HG03064 (cell line): ENCODE data around the gene RHBDL3.
"Not testable (repeated sequence)": the region's sequence is repeated elsewhere in the genome, so short reads cannot be mapped to it uniquely, and the experiment has no call there.

ENCODE experiments used
- ATAC-seq: cut with Tn5 transposase; IDR thresholded peaks from one replicate; pipeline ENCODE4 v1.9.1; 2021; ENCODE audit warnings: low read depth; ENCODE audit not compliant: unreplicated experiment

Gene RHBDL3

DNA sequence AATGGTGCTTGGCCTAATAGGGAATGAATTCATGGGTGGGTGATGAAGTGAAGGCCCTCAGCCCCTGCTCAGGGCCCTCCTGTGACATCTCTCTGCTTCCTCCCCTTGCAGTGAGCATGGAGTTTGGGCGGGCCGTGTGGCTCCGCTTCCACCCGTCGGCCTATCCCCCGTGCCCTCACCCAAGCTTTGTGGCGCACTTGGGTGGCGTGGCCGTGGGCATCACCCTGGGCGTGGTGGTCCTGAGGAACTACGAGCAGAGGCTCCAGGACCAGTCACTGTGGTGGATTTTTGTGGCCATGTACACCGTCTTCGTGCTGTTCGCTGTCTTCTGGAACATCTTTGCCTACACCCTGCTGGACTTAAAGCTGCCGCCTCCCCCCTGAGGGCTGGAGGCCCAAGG is 55.2 kb downstream of the RHBDL3 start:
- no peak for ATAC-seq

DNA sequence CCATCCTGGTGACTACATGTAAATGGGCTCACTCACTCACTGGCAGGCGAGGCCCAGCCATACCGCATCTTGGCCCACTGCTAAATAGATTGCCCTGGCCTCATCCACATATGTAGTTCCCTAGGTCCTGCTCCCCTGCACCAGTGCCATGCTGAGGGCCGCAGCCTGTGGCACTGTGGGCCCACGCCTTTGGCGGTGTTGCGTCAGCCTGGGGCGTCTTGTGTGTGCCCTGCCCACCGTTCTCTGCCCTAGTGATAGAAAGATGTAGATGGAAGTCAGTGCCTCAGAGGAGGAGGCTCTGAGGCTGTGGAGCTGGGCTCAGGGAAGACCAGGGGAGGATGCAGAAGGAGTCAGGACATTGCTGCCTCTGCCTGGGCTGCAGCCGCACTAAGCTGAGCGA is 57.4 kb downstream of the RHBDL3 start:
- ATAC-seq = no peak

DNA sequence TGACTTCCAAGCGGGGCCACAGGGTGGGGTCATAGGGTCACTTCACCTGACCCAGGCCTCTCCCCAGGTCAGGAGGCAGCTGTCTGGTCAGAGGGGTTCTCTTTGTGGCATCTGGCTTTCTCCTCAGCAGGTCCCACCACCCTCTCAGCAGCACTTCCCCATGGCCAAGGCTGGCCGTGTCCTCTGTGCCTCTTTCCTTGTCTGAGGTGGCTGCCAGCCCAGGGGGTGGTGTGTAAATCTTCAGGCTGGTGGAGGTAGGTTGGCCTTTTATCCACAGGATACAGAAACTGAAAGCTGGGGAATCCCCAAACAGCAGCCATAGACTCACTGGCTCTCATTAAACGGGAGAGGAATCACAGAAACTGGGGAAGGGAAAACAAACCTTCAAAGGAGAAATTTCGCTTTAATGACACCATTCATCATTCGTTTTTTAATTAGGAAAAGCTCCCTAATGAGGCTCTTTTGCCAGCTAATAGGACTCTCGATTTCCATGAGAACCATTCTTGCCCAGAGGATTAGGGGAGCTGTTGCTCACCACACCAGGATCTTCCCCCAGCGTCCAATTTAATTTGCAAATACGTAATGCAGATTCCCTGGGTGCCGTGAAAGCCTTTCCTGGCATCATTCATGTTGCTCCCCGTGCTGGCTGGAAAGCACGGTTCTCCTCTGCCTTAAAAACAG is 58.3 kb downstream of the RHBDL3 start:
- ATAC-seq = no peak

DNA sequence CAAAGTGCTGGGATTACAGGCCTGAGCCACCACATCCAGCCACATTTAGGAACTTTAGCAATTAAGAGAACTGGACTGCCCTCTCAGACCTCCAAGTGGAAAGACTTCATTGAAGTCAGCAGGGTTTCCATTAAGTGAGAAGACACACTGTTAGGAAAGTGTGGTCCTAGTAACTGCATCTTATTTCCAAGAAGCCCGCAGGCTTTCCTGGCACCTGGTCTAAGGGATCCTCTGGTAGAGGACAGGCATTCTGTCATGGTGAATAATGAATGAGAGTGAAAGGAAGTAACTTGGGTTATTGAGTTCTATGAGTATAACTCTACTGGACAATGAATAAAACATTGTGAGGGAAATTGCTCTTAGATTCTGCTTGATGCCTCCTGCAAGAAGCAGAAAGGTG is 62.3 kb downstream of the RHBDL3 start:
- ATAC-seq = no peak

DNA sequence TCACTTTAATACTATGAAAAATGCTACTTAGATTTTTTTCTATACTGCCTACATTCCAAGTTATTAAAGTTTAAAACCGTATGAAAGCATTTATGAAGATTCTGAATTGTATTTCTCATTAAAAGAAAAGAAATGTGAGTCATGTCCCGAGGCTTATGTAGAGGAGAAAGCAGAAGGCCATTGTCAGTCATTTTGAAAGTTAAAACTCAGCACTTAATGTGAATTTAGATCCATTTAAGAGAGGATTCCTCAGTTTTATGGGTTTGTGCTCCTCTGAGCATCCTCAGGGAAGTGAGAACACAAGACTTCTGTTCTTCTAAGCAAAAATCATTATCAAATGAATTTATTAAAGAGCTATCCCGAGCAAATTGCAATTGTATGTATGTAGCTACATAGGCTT is 64.5 kb downstream of the RHBDL3 start:
- no peak for ATAC-seq

DNA sequence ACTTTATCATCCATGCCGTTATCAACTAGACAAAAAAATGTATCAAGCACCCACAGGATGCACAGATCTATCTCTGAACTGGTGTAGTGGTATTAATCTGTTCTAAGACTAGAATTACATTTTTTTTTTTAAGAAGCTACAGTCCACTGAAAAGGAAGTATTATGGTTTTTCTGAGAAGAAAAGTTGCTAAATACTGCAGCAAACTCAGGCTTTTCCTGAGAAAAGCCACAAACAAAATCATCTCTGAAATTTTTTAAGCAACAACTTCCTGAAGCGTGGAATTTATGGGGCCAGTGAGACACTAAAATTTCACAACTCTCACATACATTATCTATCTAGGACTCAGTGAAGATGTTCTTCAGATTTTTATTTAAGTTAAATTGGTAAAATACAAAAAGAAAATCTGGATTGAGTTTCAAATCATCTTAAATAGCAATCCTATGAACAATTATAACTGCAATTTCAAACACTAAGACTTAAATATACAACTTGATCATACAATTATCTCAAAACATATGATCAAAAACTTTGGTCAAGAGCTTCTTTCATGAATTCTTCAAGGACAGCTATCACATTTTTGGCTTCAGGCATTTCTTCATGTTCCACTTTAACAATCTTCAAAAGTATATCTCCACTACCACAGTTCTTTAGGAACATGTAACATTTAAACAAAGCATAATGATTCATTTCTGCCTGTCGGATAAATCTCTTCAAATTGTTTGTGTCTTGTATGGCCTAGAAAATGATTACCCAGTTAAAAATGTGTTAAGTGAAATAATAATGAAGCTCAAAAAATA is 65.8 kb downstream of the RHBDL3 start:
- no peak for ATAC-seq

DNA sequence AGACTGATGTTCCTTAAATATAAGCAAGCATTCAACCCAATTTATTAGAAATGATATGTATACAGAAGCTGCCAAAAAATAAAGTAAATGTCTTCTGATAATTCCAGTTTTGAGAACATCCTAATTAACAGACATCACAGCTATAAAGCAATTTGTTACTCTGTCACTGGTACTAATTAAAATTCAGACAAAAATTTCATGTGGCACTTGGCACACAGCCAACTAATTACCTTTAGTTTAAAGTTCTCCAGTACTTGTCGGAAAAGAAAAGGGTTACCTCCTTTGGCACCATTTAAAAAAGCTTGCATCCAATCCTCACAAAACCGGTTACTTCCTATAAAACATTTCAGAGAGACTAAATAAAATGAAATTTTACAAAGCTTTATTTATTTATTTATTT is 67.6 kb downstream of the RHBDL3 start:
- ATAC-seq = no peak

DNA sequence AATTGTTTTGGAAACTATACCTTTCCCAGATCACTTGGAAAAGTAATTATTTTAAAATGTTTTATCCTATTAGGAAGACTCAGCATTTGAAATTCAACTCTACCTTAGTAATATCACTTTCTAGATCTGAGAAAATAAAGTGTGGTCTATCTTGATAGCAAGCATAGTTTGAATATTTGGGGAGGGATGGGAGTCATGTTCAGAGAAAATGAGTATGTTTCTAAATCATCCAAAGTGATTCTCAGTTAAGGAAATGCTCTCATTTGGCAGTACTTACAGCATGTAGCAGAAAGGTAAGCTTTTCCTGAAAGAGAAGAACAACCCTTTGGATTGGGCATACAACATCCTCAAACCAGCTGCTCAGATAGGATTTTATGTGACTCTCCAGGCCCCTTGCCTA is 69.4 kb downstream of the RHBDL3 start:
- ATAC-seq = no peak

DNA sequence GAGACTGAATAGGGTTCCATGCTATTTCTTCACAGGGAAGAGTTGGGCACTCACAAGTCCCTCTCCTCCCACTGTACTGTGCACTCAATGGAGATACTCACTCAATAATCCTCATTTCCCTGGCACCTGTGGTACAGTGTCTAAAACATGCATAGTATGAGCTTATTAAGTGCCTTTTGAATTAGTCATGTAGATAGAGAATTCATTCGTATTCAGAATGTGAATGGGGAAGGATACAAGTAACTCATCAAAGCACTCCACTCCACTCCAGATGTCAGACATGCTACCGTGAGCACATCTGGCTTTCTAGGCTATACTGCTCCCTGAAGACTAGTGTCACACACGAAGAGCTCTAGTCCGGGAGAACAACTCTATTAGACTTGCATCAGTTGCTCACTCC is 70.1 kb downstream of the RHBDL3 start:
- no peak for ATAC-seq

DNA sequence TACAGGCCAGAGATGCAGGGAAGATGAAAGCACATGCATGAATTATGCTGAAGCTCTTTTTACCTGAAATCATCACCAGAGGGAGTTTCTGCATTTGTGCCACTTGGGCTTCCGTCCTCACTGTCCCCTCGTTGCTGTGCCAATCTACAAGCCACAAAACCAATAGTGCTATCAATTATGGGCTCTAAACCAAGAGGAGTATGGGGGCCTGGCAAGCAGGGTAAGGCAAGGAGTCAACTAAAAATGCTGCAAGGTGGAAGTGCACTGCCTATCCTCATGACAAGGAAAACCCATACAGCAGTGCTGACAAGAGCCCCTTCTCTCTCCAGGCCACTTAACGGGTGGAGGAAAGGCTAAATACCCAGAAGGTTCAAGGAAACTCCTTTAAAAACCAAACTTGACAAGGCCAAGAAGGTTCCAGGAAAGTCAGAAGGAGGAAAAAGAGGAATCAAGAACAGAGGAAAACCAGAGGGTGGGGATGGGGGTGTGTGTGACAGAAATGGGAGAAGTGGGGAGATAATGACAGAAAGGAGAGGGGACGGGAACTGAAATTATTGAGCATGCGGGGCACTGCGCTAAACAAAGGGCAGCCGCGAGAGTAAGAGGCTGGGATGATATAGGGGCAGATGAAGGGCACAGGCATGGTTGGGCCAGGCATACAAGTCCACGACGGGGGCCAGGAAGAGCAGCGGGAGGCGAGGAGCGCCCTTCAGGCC is 75.7 kb downstream of the RHBDL3 start:
- ATAC-seq = peak; percentile 13

DNA sequence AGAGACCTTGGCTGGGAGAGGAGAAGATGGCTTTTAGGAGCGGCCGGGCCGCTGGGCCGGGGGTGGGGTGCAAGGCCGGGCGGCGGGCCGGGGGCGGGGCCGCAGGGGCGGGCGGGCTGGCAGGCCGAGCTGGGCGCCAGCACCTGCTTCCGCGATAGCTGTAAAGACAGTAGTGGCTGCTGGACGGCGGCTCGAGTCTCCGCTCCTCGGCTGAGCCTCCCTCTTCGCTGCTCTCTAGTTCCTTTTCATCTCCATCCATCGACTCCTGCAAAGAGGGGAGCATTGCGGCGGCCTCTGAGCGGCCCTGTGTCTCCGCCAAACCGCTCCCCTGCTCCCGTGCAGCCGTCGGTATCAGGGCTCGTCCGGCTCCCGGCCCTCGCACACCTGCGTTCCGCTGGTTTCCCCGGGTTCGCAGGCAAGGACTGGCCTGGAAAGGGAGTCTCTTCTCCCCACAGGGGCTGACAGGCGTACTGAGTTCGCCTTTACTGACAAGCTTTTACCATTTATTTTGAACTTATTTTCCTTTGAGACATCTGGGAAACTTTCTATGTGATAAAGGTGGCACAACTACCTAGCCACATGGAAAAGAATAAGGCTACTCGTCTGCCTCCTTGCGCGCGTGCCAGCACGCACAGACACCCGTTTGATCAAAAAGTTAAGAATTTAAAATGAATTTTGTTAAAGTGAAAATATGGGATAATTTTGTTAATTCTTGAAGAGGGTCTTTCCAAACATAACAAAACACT is 76.4 kb downstream of the RHBDL3 start, which contains the start of gene C17orf75:
Gene C17orf75 (minus strand): TSS at position 317 of the 746 bp plus-strand sequence. CDS start 34 bp downstream, at position 283.
- peak; percentile 69 for ATAC-seq

DNA sequence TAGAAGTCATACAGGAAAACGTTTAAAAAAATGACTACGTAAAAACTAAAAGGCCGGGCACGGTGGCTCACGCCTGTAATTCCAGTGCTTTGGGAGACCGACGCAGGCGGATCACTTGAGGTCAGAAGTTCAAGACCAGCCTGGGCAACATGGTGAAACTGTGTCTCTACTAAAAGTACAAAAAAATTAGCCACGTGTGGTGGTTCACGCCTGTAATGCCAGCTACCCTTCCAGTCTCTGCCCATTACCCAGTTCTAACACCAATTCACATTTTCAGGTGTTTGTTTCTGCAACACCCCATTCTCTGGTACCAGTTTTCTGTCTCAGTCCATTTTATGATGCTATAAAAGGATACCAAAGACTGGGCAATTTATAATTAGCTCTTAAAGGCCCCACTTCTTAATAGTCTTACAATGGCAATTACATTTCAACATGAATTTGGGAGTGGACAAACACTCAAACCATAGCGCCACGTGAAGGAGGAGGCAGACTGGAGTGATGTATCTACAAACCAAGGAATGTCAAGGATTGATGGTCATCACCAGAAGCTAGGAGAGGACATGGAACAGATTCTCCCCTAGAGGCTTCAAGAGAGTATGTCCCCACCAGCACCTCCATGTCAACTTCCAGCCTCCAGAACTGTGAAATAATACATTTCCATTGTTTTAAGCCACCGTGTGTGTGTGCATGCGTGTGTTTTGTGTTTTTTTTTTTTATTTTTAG is 77.1 kb downstream of the RHBDL3 start:
- no peak for ATAC-seq

DNA sequence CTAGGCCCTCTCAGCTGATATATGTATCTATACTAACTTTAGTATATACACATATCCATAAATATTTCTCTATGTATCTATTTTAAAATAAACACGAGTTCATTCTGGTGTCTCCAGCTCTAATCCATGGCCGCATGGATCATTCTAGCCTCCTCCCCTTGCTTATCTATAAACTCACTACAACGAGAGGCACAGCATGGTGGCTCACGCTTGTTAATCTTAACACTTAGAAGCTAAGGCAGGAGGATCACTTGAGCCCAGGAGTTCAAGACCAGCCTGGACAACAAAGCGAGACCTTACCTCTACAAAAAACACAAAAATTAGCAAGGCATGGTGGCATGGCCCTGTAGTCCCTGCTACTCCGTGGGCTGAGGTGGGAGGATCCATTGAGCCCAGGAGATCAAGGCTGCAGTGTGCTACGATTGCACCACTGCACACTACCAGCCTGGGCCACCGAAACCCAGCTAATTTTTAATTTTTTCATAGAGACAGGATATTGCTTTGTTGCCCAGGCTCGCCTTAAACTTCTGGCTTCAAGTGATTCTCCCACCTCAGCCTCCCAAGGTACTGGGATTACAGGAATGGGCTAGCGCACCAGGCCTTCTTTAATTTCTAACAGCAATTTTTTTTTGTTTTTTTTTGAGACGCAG is 80.4 kb downstream of the RHBDL3 start:
- ATAC-seq = no peak

DNA sequence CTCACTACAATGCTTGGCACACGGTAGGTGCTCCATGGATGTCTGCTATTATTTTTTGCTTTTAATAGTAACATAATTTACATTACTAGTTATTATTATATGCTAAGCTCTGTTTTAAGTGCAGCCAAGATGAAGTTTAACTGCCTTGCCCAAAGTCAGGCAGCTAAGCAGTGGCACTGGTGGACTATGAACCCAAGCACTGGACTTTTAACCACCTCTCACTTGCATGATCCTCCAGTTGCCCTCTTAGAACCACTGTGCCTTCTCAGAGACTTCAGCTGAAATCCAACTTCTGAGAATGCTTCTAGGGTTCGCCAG is 82.8 kb downstream of the RHBDL3 start:
- ATAC-seq = no peak

DNA sequence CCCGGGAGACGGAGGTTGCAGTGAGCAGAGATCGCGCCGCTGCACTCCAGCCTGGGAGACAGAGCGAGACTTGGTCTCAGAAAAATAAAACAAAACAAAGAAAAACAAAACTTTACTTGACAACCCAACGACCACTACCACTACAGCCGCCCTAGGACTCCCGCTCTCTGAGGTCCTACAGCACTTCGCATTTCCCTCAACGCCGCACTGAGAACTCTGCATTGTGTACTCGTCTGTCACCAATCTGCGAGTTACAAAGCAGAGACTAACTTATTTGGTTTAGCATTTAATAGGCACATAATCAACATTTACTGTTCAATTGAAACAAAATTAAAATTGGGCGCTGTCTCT is 83.8 kb downstream of the RHBDL3 start:
- ATAC-seq = no peak

DNA sequence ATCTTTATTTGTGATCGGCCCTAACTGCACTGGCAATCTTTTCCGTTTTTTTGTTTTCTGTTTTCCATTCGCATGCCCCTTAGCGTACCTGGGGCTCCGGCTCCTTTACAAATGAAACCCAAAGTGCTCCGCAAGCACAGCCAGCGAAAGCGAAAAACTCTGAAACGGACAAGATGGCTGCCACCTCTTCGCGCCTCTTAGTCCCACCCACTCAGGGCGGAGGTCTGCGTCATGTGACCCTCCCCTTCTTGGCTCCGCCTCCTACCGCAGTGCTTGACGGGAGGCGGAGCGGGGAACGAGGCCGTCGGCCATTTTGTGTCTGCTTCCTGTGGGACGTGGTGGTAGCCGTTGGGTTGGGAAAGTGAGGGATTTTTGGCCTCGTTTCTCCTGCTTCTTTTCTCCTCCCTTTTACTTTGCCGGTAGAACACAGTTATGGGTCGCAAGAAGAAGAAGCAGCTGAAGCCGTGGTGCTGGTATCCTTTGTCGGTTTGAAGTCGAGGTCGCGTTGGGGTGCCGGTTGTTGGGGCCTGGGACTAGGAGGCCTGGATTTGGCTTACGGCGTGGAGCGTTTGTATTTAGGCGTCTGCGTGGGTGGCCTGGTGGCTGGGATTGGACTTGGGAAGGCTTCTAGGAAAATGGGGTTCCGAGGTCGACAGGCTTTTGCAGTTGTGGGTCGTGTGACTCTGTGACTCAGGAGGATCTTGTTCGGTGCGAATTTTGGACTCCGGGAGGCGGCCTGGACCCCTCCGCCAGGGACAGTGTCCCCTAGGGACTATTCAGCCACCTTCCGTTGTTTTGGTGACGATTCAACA is 84.4 kb downstream of the RHBDL3 start, which contains the start of gene ZNF207:
Gene ZNF207 (plus strand): TSS at position 304 of the 812 bp plus-strand sequence. CDS start 129 bp downstream, at position 433.
- peak; percentile 71 for ATAC-seq

DNA sequence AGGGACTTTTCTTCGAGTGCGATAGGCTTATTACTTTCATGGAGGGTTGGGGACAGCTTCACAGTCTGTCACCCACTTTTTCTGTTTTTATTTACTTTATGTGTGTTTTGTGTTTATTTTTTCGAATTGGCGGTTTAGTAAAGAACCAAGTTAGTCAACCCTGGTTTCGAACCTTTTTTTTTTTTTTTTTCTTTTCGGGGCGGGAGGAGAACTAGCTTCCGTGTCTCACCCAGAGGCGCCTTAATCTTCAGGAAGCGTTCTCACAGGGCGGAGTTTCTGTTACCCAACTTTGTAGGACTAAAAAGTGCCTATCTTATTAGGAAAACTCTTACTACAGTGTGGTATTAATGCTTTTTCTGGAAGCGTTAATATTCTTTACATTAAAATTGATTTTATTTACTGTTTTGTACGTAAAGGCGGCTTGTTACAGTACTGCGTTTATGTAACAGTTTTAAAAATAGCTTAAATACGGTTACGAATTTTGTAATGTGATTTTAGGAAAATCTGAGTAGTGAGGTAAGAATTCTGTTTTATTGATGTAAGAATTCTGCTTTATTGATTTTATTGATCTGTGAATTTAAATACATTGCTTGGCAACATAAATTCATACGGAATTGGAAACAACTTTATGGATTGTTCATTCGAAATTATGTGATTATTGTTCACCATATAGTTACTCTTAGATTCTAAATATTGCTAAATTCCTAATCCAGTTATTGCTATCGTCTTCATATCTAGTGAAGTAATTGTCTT is 85.2 kb downstream of the RHBDL3 start:
- peak; percentile 29 for ATAC-seq

DNA sequence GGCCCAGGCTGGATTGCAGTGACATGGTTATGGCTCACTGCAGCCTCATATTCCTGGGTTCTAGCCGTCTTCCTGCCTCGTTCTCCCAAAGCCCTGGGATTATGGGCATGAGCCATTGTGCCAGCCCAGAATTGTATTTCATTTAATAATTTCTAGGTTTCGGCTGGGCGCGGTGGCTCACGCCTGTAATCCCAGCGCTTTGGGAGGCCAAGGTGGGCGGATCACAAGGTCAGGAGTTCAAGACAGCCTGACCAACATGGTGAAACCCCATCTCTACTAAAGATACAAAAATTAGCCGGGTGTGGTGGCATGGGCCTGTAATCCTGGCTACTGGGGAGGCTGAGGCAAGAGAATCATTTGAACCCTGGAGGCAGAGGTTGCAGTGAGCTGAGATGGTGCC is 87.1 kb downstream of the RHBDL3 start:
- not testable (repeated sequence) for ATAC-seq
